ENCODE results near the gene CCDC142. TPM values are rescaled to one million over a fixed set of nuclear protein-coding genes. Genes with fewer than 3 reads are reported as not detected.
A peak's percentile ranks its signal among the peaks of the same experiment; 100 is the strongest.

CCDC142 gene
- total RNA-seq, 1 donor from 2014 or later: 41.3 TPM

DNA sequence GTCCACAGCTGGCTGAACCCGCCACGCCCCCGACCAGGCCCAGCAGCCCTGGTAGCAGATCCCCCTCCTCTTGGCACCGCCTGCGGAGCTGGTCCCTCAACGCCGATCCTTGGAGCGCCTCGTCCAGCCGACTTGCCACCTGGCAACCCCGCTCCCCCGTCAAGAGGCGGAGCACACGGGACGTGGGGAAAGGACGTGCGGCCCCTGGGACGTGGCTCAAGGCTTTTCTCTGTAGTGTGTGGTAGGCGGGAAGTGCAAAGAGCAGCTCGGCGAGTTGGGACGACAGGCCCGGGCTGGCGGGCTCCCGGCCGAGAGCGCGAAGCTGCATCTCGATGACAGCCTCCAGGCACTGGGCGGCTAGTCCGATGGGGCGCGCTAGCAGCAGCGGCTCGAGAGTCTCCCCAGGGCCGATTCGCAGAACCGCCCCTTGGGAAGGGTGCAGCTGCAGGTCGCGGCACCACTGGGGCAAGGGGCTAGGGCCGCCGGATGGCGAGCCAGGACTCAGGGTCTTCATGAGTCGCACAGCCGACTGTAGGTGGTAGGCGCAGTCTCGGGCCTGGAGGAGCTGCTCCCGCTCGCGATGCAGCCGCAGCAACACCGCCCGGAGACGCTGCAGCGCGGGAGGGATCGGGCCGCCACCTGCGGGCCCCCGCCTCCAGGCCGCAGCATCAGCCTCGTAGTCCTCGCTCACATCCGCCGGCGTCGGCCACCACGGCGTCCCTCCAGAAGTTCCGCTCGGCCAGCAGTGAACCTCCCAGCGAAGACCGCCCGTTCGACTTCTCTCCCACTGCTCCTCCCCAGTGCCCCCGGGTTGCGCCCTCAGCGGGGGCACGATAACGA is 617 bp downstream of the CCDC142 start:
- intact Hi-C loops (cut with DNase I): loop anchor here (2.0 to 10.0 kb wide), 2 partner anchors 105 to 747 kb away; partner anchors contain the start of gene TPRKB
- Histone ChIP-seq H3K36me3 (peaks cover 0 to 5% of the 10 kb centered on the region in 2 donors), H3K27me3 (no peaks in the 10 kb centered on the region), H3K4me3 (peak overlapping the region; percentile 75 to 79), H3K9me3 (no peaks in the 10 kb centered on the region), H3K27ac (peak overlapping the region; percentile 87), H3K4me1 (peaks cover 35% of the 10 kb centered on the region)
- DNase-seq (ENCODE audit: extremely low spot score in 2 of 2): no peak
- TF ChIP-seq POLR2AphosphoS5 (IDR thresholded peaks at IDR 0.05; ENCODE audit: insufficient read depth in 1 of 2, low read depth in 1 of 2): no peak
- TF ChIP-seq, protein P1, sequence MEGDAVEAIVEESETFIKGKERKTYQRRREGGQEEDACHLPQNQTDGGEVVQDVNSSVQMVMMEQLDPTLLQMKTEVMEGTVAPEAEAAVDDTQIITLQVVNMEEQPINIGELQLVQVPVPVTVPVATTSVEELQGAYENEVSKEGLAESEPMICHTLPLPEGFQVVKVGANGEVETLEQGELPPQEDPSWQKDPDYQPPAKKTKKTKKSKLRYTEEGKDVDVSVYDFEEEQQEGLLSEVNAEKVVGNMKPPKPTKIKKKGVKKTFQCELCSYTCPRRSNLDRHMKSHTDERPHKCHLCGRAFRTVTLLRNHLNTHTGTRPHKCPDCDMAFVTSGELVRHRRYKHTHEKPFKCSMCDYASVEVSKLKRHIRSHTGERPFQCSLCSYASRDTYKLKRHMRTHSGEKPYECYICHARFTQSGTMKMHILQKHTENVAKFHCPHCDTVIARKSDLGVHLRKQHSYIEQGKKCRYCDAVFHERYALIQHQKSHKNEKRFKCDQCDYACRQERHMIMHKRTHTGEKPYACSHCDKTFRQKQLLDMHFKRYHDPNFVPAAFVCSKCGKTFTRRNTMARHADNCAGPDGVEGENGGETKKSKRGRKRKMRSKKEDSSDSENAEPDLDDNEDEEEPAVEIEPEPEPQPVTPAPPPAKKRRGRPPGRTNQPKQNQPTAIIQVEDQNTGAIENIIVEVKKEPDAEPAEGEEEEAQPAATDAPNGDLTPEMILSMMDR (IDR thresholded peaks at IDR 0.05): no peak
- TF ChIP-seq POLR2A (IDR thresholded peaks at IDR 0.05): no peak

DNA sequence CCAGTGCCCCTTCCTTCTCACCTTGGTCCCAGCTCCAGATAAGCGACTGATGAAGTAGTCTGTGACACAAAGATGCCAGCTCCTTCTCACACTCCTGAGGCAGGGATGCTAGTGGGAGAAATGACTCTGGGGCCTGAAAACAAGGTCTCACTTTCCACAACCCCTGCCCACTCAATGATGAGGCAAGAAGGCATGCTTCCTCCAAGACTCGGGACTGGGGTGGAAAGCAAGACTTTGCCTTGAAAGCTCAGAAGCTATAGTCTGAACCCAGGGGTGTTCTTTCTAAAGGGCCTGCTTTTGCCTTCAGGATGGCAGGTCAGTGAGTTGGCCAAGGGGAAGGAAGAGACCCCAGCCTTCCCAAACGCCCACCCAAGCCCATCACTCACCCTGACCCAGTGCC is 1.4 kb downstream of the CCDC142 start:
- H3K27ac ChIP-seq: no peak overlapping the region
- intact Hi-C loops (cut with DNase I): loop anchor here (10.0 kb wide), 1 partner anchor 747 kb away; the partner anchor contains the start of gene TPRKB

DNA sequence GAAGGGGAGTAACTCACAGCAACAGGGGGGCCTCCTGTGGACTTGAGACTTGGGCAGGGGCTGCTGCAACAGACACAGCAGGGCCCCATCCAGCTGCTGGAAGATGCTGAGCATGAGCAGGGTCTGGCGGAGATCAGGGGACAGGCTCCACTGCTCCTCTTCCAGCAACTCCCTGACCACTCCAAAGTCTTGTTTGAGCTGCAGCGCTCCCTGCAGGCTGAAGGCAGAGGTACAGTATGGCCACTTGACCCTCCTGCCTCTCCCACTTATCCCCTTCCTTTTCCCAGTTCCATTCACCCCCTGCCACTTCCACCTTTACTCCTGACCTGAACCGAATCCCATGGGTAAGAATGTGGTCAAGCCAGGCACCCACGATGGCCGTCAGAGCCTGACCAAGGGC is 7.9 kb downstream of the CCDC142 start:
- intact Hi-C loops (cut with DNase I): no loop called here
- no peak for DNase-seq (ENCODE audit: extremely low spot score in 2 of 2)
- TF ChIP-seq, protein P1 (IDR thresholded peaks at IDR 0.05): no peak
- TF ChIP-seq POLR2AphosphoS5 (IDR thresholded peaks at IDR 0.05; ENCODE audit: insufficient read depth in 1 of 2, low read depth in 1 of 2) (no peak), POLR2A (IDR thresholded peaks at IDR 0.05) (no peak)
- Histone ChIP-seq H3K4me3 (no peak overlapping the region), H3K36me3 (peaks cover 0 to 20% of the 10 kb centered on the region in 2 donors), H3K4me1 (peaks cover 23% of the 10 kb centered on the region), H3K27me3 (no peaks in the 10 kb centered on the region), H3K27ac (no peak overlapping the region), H3K9me3 (no peaks in the 10 kb centered on the region)

More for the DNA sequence above, 1.4 kb downstream of the CCDC142 start:
- no peaks in the 10 kb centered on the region for H3K9me3 ChIP-seq
- H3K27me3 ChIP-seq: no peaks in the 10 kb centered on the region
- H3K4me3 ChIP-seq: peak overlapping the region; percentile 75 to 79
- DNase-seq (ENCODE audit: extremely low spot score in 2 of 2): no peak
- TF ChIP-seq, protein P1 (IDR thresholded peaks at IDR 0.05): no peak
- TF ChIP-seq POLR2AphosphoS5 (IDR thresholded peaks at IDR 0.05; ENCODE audit: insufficient read depth in 1 of 2, low read depth in 1 of 2): no peak
- TF ChIP-seq POLR2A (IDR thresholded peaks at IDR 0.05): no peak
- H3K36me3 ChIP-seq: peaks cover 0 to 5% of the 10 kb centered on the region in 2 donors
- peaks cover 35% of the 10 kb centered on the region for H3K4me1 ChIP-seq

DNA sequence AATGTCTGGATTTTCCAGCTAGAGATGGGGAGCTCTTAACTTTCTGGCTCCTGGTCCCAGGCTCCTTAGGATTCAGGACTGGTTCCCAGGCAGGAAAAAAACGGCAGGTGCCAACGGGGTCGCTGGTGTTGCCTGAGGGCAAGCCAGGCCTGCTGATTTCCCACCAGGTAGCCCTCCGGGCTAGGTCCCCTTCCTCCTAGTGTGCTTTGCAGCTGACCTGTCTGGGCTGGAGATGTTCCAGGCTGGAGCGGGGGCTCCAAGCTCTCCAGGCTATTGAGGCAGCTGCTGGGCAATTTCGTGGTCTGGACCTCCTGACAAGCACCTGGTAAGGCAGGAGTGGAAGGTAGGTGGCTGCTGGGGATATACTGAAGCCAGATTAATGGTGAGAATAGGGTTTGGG is 8.3 kb downstream of the CCDC142 start:
- H3K27ac ChIP-seq: no peak overlapping the region
- no peaks in the 10 kb centered on the region for H3K9me3 ChIP-seq
- TF ChIP-seq POLR2AphosphoS5 (IDR thresholded peaks at IDR 0.05; ENCODE audit: insufficient read depth in 1 of 2, low read depth in 1 of 2) (no peak), POLR2A (IDR thresholded peaks at IDR 0.05) (no peak)
- TF ChIP-seq, protein P1 (IDR thresholded peaks at IDR 0.05): no peak
- H3K4me3 ChIP-seq: no peak overlapping the region
- intact Hi-C loops (cut with DNase I): no loop called here
- H3K36me3 ChIP-seq: peaks cover 0 to 20% of the 10 kb centered on the region in 2 donors
- peak in 1 of 2 donors; percentile 84 for DNase-seq (ENCODE audit: extremely low spot score in 2 of 2)
- H3K27me3 ChIP-seq: no peaks in the 10 kb centered on the region
- peaks cover 22% of the 10 kb centered on the region for H3K4me1 ChIP-seq

DNA sequence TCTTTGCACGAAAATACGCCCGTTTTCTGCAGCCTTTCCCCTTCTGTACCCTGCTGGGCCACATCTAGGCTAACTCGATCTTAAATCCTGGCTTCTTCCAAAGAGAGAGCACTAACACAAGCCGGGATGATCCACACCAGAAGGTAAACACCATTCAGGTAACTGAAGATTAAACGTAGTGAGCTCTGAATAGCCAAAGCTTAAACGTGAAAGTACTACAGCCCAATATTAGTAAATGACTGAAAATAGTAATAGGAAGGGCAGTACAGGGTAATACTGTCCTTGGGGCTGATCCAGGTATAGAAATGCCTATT is 9.9 kb downstream of the CCDC142 start:
- H3K27me3 ChIP-seq: no peaks in the 10 kb centered on the region
- H3K36me3 ChIP-seq: peaks cover 0 to 20% of the 10 kb centered on the region in 2 donors
- no peak for DNase-seq (ENCODE audit: extremely low spot score in 2 of 2)

More for the DNA sequence above, 9.9 kb downstream of the CCDC142 start:
- H3K9me3 ChIP-seq: no peaks in the 10 kb centered on the region
- H3K4me1 ChIP-seq: peaks cover 22% of the 10 kb centered on the region
- no peak for TF ChIP-seq POLR2AphosphoS5 (IDR thresholded peaks at IDR 0.05; ENCODE audit: insufficient read depth in 1 of 2, low read depth in 1 of 2)
- TF ChIP-seq POLR2A (IDR thresholded peaks at IDR 0.05): no peak
- TF ChIP-seq, protein P1 (IDR thresholded peaks at IDR 0.05): no peak
- peak overlapping the region; percentile 84 for H3K27ac ChIP-seq
- intact Hi-C loops (cut with DNase I): no loop called here
- peak overlapping the region; percentile 60 to 91 for H3K4me3 ChIP-seq
